ENCODE measurements around the gene ATP6V1C2.
"Not testable (repeated sequence)": the region's sequence is repeated elsewhere in the genome, so short reads cannot be mapped to it uniquely, and the experiment has no call there.

ATP6V1C2 gene

DNA sequence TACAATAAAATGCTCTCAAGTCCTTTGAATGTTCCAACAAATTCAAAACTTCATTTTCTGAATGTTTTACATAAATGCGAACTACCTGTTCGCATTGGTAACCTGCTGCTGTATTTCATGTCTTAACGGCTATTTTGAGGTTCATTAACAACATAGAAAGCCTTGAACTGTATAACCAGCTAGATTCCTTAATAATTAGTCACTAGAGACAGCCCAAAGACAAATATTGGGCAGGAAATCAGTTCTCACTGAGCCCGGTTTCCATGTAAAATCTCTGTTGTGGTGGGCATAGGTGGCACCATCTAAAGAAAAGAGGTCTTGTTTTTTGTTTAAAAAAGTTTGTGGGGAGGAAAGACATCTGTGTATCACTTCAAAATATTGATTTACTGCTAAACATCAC is 62.0 kb downstream of the ATP6V1C2 start:
- in situ Hi-C loops (cut with HindIII; ENCODE audit: low sequenced_read_pairs) = no loop called here

DNA sequence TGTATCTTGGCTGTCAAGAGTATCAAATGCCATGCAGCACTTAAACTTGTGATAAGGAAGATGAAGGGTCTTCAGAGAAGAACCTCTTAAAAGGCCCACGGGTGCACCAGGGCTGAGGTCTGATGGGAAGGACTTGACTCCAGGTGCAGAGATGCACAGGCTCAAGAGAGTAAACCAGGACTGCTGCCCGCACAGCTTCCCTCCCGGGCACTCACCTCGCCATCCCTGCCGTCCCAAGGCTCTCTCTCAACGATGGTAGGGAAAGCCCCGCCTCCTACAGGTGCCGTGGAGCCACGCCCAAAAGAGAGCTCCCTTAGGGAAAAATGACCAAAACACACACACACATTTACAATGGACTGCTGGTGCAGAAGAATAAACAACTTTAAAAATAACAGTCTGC is 63.3 kb downstream of the ATP6V1C2 start:
- in situ Hi-C loops (cut with HindIII; ENCODE audit: low sequenced_read_pairs) = no loop called here

DNA sequence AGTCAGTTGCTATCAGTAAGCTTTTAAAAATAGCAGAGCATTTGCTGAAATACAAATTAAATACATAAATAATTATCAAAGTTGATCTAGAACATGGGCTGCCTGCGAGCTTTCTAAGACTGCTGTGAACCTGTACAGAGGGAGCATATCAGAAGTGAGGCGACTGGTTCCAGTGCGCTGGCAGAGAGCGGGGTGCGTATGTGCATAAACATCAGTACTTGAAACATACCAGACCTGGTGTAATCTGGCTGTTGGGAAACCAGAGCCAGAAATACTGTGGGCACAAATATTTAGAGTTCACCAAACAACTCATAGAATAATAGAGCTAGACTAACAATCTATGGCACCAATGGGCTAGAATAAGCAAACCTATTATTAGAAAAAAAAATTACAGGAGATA is 63.8 kb downstream of the ATP6V1C2 start:
- in situ Hi-C loops (cut with HindIII; ENCODE audit: low sequenced_read_pairs) = no loop called here

DNA sequence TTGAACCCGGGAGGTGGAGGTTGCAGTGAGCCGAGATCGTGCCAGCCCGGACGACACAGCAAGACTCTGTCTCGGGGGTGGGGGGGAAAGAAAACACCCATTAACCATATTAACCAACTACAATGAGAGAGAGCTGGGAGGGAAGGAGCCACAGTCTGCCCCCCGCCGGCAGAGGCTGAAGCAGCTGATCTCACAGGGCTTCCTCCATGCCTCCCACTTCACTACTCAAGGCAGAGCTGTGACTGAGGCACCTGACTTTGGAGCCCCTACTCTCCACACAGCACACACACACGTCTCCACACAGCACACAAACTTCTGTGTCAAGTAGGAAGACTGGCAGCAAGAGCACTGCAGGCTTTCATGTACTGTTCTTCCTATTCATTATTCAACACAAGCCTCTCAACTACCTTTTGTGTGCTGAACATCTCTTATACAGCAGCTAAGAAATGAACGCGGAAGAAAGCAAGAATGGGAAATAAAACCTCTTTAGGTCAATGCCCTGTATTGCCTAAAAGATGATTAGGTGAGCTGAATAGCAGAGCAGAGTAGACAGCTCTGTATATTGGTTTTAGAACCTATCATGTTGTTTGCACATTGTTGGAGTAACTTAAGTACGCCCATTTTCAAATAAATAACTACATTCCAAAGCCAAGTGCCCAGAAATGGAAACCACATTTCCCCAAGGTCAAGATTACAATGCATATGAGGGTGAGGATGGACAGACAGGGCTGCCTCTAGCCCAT is 65.0 kb downstream of the ATP6V1C2 start:
- in situ Hi-C loops (cut with HindIII; ENCODE audit: low sequenced_read_pairs) = no loop called here

DNA sequence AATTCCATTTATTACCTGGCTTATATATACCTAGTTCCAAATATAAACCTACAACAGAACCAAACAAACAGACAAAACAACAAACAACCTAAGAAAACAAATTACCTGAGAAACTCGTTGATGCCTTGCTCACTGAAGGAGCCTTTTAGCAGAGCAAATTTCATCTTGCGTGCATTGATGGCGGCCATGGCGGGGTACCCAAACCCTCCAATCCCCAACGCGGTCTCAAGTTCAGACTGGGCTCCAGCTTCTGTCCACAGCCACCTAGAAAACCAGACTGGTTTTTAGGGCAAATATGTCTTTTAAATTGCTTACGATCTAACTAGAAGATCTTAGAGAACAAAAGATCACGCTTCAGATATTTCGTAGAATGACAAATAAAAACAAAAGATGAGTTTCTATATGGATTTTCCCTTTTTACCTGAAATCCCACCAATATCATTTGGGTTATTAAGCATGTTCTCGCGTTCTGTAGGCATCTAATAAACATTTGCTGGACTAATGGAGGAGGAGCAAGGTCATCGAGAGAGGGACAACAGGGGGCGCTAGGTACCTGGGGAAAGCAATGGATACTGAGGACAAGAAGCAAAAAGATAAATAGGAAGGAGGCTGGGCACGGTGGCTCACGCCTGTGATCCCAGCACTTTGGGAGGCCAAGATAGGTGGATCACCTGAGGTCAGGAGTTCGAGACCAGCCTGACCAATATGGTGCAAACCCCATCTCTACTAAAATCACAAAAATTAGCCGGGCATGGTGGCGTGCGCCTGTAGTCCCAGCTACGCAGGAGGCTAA is 65.9 kb downstream of the ATP6V1C2 start:
- in situ Hi-C loops (cut with HindIII; ENCODE audit: low sequenced_read_pairs) = no loop called here

DNA sequence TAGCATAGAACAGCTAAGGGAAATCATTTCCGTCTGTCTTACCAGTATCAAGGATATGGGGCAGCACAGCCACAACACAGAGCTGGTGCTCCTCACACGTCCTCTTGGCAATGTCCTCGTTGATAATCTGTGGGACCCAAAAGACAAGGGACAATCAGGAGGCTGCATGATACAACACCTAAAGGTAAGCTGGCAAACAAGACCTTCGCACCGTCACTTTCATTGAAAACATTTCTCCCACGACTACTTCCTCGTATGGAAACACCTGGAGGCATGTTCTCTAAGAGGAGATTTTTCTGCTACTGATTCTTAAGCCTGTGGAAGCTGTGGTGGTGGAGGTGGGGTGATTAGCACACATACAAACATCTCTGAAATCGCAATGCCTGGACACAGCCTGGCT is 67.4 kb downstream of the ATP6V1C2 start:
- in situ Hi-C loops (cut with HindIII; ENCODE audit: low sequenced_read_pairs) = no loop called here

DNA sequence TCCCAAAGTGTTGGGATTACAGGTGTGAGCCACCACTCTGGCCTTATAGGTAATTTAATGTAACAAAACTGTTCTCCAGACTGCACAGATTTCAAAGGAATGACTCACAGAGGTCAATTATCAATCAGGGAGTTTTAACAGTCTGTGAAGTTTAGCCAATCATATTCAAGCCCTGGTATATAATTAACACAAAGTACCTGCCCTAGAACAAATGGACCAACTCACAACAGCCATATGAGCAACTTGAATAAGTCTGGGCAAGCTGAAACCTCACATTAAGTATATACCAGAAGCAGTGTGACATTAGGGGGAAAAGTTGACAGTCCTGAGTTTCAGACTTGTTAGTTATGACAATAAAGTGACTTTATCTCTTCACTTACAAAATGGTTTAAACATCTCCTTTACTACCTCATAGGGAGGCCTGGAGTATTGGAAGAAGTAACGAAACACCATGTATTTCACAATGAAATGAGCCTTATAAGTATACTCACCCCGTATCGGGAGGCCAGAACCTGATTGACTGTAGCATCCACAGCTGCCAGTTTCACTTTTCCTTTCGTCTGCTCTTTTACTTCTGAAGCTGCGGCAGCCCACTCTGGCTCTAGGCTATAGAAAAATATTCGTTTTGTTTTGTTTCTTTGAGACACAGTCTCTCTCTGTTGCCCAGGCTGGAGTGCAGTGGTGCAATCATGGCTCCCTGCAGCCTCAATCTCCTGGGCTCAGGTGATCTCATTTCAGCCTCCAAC is 69.0 kb downstream of the ATP6V1C2 start:
- in situ Hi-C loops (cut with HindIII; ENCODE audit: low sequenced_read_pairs) = no loop called here

DNA sequence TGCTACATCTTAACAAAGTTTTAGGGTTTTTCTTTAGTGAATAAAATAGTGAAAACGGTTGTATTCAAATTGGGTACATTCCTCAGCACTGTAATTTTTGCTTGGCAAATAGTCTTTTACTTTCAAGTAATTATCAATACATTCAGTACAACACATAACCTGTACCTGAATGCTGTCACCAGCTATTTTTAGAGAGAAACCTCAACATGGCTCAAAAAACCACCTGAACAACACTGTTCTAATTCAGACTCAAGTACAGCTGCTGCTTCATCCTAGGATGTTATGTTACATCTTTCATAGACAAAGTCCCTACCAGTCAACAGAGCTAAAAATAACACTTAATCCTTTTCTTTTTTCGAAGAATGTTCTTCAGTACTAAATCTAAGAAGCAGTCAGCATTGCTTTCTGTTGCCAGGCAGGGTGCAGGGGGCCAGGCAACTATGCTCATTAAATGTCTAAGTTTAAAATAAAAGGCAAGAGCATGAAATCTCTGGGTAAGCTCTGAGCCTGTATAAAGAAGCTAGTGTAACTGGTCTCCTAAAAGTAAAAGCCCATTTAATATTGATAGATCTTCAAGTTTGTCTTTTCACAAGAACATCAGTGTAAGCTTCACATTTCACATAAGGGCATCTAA is 70.7 kb downstream of the ATP6V1C2 start:
- in situ Hi-C loops (cut with HindIII; ENCODE audit: low sequenced_read_pairs) = no loop called here

DNA sequence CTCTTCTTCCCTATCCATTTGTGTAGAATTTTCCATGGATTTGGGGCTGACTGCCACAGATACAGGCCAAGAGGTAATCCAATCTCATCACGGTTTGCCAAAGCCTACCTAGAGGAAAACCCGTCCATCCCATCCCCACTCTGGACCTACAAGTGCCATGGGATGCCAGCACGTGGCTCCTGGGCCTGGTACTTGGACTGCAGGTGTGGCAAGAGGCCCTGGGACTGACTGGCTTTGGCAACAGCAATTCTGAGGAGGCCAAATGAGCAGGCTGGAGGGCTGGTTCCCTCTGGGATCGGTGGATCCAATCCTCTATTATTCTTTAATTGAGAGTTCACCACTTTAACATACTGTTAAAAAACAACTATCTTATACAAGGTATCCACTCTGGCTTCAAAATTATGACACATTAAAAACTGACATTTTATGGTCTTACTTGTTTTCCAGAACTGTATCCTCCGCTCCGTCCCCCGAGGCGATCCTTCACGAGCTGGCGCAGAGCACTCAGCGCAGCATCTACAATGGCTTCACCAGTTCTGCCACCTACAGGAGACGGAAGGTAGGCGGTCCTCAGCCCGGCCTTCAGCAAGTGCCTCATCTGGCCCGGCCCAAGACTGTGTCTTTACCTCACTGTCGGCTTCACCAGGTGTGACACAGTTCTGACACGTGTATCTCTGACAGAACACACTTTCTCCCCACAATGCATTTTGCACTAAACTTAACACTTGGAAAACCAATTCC is 71.4 kb downstream of the ATP6V1C2 start:
- in situ Hi-C loops (cut with HindIII; ENCODE audit: low sequenced_read_pairs) = no loop called here

DNA sequence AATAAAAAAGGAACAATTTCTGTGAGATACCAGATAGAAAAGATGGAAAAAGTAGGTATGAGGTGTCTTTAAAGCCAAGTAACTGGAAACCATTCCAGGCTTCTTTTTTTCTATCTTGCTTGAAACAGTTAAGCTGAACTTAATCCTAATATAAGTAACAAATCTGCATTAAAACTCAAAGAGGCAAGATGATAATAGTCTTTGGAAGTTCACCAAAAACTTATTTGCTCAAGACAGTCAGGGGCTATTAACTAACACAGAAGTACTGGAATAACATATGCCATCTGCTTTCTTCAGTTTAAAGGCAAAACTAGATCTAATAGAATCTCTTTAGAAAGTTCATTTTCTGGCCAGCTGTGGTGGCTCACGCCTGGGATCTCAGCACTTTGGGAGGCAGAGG is 72.4 kb downstream of the ATP6V1C2 start:
- in situ Hi-C loops (cut with HindIII; ENCODE audit: low sequenced_read_pairs) = no loop called here

DNA sequence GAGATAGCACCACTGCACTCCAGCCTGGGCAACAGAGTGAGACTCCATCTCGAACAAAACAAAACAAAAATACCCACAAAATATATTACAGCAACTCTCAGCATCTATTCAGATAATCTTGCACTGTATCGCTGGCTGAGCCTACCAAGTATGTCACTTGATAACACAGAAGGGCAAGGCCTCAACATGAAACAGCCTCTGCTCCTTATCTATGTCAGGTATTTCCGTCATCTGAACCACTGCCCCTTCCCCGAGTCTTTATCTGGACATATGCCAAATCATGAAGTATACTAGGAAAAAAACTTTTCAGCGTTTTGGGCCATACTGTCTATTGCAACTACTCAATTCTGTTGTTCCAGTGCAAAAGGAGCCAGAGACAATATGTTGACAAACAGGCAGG is 73.4 kb downstream of the ATP6V1C2 start:
- in situ Hi-C loops (cut with HindIII; ENCODE audit: low sequenced_read_pairs) = loop anchor here (5.0 kb wide), 1 partner anchor 88 kb away; no protein-coding TSS in a partner anchor

DNA sequence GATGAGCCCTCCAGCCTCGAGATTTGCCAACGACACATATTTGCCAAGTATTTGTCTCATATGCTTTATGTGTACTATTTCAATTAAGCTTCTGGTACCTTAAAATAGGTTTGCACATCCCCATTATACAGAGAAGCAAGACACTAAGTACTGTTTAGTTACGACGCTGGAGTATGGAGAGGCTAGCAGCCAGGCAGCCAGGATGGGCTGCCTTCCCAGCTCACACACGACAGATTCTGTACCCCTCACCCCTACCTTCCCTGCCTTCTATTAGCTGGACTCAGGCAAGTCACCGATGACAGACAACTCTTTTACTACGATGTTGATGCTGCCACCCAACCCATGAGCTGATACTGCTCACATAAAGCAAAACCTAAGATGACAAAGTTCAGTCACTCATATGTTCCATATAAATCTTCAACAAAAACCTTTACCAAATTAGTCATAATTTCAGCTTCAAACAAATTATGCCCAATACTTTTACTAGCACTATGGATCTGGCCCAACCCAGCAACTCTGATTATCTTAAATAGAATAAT is 74.1 kb downstream of the ATP6V1C2 start:
- in situ Hi-C loops (cut with HindIII; ENCODE audit: low sequenced_read_pairs) = loop anchor here (5.0 kb wide), 1 partner anchor 88 kb away; no protein-coding TSS in a partner anchor

DNA sequence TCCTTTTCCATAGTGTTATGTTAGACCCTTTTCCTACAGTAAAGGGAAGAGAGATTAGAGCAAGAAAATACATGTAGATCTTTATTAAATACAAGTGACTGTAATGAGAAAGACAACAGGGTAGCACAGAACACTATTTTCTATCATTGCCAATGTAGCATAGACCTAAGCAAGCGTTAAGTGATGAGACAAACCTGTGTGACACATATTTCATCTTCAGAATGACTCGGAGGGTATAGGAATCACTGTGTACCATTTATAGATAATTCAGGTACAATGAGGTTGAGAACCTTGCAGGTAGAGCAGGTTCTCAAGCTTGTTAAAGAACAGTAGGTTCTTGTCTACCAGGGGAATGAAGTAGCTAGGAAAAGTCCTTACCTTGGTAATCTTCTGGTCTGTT is 75.3 kb downstream of the ATP6V1C2 start:
- in situ Hi-C loops (cut with HindIII; ENCODE audit: low sequenced_read_pairs) = loop anchor here (5.0 kb wide), 1 partner anchor 89 kb away; no protein-coding TSS in a partner anchor

DNA sequence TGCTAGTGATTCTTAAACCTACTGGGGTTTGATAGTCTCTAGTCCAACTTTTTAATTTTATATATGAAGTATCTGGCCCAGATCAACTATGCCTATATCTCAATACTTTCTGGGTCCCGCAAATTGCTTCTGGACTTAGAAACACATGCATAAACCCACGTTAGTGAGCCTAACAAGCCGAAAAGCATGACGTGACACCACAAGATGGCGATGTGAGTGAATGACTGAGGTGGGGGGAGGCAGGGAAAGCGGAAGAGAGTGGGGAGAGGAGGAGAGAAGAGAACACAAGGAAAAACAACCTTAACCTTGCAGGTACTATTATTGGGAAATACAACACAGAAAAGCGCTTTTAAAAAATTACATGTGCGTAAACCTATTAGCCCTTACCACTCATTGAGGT is 77.4 kb downstream of the ATP6V1C2 start:
- in situ Hi-C loops (cut with HindIII; ENCODE audit: low sequenced_read_pairs) = loop anchor here (5.0 kb wide), 1 partner anchor 91 kb away; no protein-coding TSS in a partner anchor

DNA sequence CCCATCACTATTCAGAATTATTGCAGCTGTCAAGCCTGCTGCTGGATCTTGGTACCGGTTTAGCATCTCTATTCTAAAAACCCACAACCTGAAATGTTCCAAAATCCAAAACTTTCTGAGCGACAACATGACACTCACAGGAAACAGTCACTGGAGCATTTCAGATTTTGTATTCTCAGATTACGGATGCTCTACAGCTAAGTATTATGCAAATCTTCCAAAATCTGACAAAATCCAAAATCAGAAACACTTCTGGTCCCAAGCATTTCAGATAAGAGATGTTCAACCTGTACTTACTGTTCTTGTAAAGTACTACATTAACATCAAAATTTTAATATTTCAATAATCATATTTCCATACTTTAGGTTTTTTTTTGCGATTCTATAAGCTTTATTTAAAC is 78.7 kb downstream of the ATP6V1C2 start:
- in situ Hi-C loops (cut with HindIII; ENCODE audit: low sequenced_read_pairs) = no loop called here

DNA sequence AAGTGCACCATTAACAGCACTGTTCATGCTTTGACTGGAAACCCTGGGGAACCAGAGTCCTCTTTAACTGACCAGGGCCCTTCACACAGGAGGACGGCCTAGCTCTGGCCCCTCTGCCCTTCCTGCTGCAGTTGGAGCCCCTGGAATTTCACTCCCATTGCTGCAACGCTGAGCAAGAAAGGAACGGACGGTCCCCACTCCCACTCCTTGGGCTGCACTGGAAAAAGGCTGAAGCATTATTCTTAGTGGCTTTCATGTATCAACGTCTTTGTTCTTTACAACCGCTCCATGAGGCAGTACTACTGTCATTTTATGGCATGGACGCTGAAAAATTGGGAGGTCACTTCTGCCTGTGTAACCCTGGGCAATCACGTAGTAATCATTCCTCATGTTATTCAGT is 81.2 kb downstream of the ATP6V1C2 start:
- in situ Hi-C loops (cut with HindIII; ENCODE audit: low sequenced_read_pairs) = no loop called here

DNA sequence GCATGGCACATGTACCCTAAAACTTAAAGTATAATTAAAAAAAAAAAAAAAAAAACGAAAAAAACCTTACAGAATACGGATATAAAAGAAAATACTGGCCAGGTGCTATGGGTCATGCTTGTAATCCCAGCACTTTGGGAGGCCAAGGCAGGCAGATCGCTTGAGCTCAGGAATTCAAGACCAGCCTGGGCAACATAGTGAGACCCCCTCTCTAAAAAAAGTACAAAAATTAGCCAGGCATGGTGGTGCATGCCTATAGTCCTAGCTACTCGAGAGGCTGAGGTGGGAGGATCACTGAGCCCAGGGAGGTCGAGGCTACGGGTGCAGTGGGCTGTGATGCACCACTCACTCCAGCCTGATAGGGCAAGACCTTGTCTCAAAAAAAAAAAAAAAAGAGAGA is 84.6 kb downstream of the ATP6V1C2 start:
- in situ Hi-C loops (cut with HindIII; ENCODE audit: low sequenced_read_pairs) = not testable (repeated sequence)

DNA sequence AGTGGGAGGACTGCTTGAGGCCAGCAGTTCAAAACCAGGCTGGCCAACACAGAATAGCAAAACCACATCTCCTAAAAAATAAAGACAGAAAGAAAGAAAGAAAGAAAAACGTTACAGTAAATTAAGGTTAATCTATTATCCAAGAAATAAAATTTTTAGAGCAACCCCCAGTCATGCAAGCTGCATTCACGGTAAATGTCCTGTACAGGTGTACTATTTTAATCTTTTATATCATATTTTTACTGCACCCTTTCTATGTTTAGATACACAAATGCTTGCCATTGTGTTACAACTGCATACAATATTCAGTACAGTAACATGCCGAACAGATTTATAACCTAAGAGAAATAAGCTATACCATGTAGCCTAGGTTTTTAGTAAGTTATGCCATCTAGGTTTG is 85.1 kb downstream of the ATP6V1C2 start:
- in situ Hi-C loops (cut with HindIII; ENCODE audit: low sequenced_read_pairs) = no loop called here

DNA sequence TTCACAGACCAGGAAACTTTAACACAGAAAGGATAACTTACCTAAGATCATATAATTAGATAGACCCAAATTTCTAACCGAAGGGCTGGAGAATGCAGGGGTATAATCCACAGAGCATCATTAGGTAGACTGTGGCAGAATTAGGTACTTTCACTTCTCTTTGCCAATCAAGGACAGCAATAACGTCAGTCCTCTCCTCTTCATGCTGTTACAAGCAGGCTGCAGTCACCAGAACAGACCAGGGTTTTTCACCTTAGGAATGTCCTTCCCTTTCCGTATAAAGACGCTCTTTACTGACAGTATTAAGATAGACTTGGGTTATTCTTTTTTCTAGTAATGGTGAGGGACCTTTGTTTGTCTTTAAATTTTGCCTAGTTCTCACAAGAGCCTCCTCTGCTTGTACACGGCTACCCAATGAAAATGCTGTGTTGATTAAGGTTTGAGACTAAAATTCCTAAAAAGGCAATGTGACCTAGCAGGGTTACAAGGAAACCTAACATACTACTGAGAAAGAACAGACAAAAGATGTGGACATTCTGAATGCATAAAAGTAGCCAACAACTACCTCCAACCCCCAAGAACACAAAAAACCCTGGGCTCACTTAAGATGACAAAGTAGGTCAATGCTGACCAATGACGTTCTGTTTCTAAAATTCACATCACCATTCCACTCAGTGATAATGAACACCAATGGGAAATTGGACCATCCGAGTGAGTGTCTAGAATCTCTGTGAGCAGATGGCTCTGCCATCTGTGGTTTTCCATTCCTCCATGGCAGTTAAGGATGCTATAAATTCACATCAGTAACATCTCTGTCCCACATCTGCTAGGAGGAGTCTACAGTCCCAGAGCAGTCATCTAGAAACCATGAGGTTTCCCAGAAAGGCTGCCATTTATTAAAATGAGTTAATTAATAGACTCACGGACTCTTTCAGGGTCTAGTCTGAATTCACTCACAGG is 89.1 kb downstream of the ATP6V1C2 start:
- in situ Hi-C loops (cut with HindIII; ENCODE audit: low sequenced_read_pairs) = no loop called here
